Endothelial cell (in vitro differentiated cells): ENCODE data around the gene CSNK1G1. TPM values are rescaled to one million over a fixed set of nuclear protein-coding genes. Genes with fewer than 3 reads are reported as not detected.
"Not testable (repeated sequence)": the region's sequence is repeated elsewhere in the genome, so short reads cannot be mapped to it uniquely, and the experiment has no call there.

Source experiments
- DNase-seq: peaks from one replicate; pipeline ENCODE4 v3.0.0; 2021; ENCODE audit warnings: low spot score
- H3K27ac Mint-ChIP-seq: one replicate; pipeline ENCODE4 v1.8.0; 2021; ENCODE audit warnings: mixed read lengths, inconsistent platforms; ENCODE audit not compliant: unreplicated experiment
- H3K27me3 Mint-ChIP-seq: one replicate; pipeline ENCODE4 v1.8.0; 2021; ENCODE audit warnings: mild to moderate bottlenecking, moderate library complexity, mixed read lengths, inconsistent platforms; ENCODE audit not compliant: unreplicated experiment
- H3K36me3 Mint-ChIP-seq: one replicate; pipeline ENCODE4 v1.8.0; 2021; ENCODE audit warnings: mild to moderate bottlenecking, low read depth, mixed read lengths, inconsistent platforms; ENCODE audit not compliant: unreplicated experiment
- H3K4me1 Mint-ChIP-seq: one replicate; pipeline ENCODE4 v1.8.0; 2021; ENCODE audit warnings: mild to moderate bottlenecking, mixed read lengths, inconsistent platforms; ENCODE audit not compliant: unreplicated experiment
- H3K4me3 Mint-ChIP-seq: one replicate; pipeline ENCODE4 v1.8.0; 2021; ENCODE audit warnings: mild to moderate bottlenecking, mixed read lengths, inconsistent platforms; ENCODE audit not compliant: unreplicated experiment
- H3K9me3 Mint-ChIP-seq: one replicate; pipeline ENCODE4 v1.8.0; 2021; ENCODE audit warnings: mixed read lengths, inconsistent platforms; ENCODE audit not compliant: unreplicated experiment
- total RNA-seq: library from RNA; stranded (reverse); fragmentation: NEBNext Ultra II Directional; extraction: Animal tissue kit (Norgen Biotek cat#: 25700); gene quantifications from one replicate; pipeline ENCODE4 v1.2.1, GENCODE V29; 2021; ENCODE audit not compliant: unreplicated experiment
- TF ChIP-seq, protein P1 (sequence below): fragments of 200-600 bp; sonication (generic); IDR thresholded peaks from one replicate; pipeline ENCODE4 v1.5.0; 2021; ENCODE audit warnings: antibody characterized with exemption; ENCODE audit not compliant: unreplicated experiment

CSNK1G1 gene
- total RNA-seq, 1 donor from 2014 or later, result 22.9 TPM

DNA sequence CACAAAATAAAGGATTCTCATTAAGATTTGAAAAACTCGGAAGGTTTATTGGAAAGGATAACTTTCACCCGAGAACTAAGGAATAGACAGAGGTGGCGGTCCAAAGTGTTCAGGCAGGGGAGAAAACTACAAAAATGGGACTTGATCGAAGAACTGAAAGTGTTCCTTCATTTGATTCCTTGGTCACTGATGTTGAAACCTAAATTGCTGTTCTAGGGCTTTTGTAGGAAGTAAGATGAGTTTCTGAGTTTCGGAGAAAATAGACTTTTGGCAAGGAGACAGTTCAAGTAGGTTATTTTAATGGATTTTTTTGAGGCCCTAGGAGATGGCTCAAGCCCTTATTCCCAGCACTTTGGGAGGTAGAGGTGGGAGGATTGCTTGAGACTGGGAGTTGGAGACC lies 33.1 kb upstream of the CSNK1G1 start:
- H3K27me3 Mint-ChIP-seq, result no peaks in the 10 kb centered on the region

DNA sequence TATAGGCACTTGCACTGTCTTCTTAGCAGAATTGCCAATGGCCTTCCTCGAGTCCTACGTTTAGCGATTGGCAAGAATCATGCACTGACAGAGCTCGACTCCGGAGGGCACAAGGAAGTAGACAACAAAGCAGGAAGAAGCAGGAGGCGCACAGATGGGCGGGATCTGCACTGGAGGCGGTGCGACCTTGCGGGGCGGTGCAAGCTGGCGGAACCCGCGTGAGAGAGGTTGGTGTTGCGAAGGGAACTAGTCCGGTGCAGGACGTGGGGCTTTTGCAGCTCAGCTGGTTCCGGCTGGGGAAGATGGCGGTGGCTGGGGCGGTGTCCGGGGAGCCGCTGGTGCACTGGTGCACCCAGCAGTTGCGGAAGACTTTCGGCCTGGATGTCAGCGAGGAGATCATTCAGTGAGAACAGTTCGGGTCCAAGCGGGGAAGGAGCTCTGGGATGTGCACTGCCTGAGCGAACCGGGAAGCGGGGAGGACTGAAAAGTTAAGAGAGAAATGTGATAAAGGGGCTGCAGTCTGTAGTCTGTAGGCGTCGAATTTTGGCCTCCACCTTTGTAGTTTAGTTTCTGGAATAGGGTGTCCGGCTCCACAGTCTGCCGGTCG lies 31.7 kb upstream of the CSNK1G1 start, which contains the start of gene TRIP4:
TSS of gene TRIP4 (plus strand) at position 275 of the 607 bp plus-strand sequence. CDS start at position 303, 28 bp downstream.
- Mint-ChIP-seq H3K27ac (peak within 1 kb of the TSS; percentile 97), H3K4me1 (peaks cover 14% of the 10 kb centered on the region), H3K4me3 (peak within 1 kb of the TSS; percentile 99), H3K9me3 (no peaks in the 10 kb centered on the region), H3K36me3 (peaks cover 4% of the 10 kb centered on the region), H3K27me3 (no peaks in the 10 kb centered on the region)
- TF ChIP-seq, protein P1, sequence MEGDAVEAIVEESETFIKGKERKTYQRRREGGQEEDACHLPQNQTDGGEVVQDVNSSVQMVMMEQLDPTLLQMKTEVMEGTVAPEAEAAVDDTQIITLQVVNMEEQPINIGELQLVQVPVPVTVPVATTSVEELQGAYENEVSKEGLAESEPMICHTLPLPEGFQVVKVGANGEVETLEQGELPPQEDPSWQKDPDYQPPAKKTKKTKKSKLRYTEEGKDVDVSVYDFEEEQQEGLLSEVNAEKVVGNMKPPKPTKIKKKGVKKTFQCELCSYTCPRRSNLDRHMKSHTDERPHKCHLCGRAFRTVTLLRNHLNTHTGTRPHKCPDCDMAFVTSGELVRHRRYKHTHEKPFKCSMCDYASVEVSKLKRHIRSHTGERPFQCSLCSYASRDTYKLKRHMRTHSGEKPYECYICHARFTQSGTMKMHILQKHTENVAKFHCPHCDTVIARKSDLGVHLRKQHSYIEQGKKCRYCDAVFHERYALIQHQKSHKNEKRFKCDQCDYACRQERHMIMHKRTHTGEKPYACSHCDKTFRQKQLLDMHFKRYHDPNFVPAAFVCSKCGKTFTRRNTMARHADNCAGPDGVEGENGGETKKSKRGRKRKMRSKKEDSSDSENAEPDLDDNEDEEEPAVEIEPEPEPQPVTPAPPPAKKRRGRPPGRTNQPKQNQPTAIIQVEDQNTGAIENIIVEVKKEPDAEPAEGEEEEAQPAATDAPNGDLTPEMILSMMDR, result no peak
- peak; percentile 92 for DNase-seq

More for the DNA sequence above, 33.1 kb upstream of the CSNK1G1 start:
- Mint-ChIP-seq H3K4me3 (peak overlapping the region; percentile 99), H3K9me3 (no peaks in the 10 kb centered on the region), H3K36me3 (peaks cover 4% of the 10 kb centered on the region), H3K4me1 (peaks cover 14% of the 10 kb centered on the region), H3K27ac (peak overlapping the region; percentile 4)
- TF ChIP-seq, protein P1, result no peak
- DNase-seq, result no peak

GRCh38 chr15:64386291-64386690 lies 30.3 kb upstream of the CSNK1G1 start:
- Mint-ChIP-seq H3K27ac (no peak overlapping the region), H3K9me3 (no peaks in the 10 kb centered on the region), H3K4me3 (no peak overlapping the region), H3K27me3 (no peaks in the 10 kb centered on the region), H3K4me1 (peaks cover 19% of the 10 kb centered on the region), H3K36me3 (peaks cover 4% of the 10 kb centered on the region)
- TF ChIP-seq, protein P1, result no peak
- DNase-seq, result no peak

GRCh38 chr15:64383760-64384159 lies 27.8 kb upstream of the CSNK1G1 start:
- Mint-ChIP-seq H3K27ac (no peak overlapping the region), H3K27me3 (no peaks in the 10 kb centered on the region), H3K4me1 (peaks cover 14% of the 10 kb centered on the region), H3K4me3 (no peak overlapping the region), H3K9me3 (no peaks in the 10 kb centered on the region), H3K36me3 (peaks cover 4% of the 10 kb centered on the region)
- TF ChIP-seq, protein P1, result no peak
- no peak for DNase-seq

- peak; percentile 92 for DNase-seq
- TF ChIP-seq, protein P1, result no peak
- no peaks in the 10 kb centered on the region for H3K36me3 Mint-ChIP-seq
- H3K4me1 Mint-ChIP-seq, result peaks cover 6% of the 10 kb centered on the region
- H3K9me3 Mint-ChIP-seq, result no peaks in the 10 kb centered on the region
- H3K27ac Mint-ChIP-seq, result no peak within 1 kb of the TSS
- H3K4me3 Mint-ChIP-seq, result peak within 1 kb of the TSS; percentile 91
- no peaks in the 10 kb centered on the region for H3K27me3 Mint-ChIP-seq
These were observed 25.2 kb upstream of the CSNK1G1 start, which contains the start of gene PCLAF for GRCh38 chr15:64381000-64381751. Gene PCLAF (minus strand): TSS chr15:64381441. CDS start chr15:64381371, 70 bp downstream.

DNA sequence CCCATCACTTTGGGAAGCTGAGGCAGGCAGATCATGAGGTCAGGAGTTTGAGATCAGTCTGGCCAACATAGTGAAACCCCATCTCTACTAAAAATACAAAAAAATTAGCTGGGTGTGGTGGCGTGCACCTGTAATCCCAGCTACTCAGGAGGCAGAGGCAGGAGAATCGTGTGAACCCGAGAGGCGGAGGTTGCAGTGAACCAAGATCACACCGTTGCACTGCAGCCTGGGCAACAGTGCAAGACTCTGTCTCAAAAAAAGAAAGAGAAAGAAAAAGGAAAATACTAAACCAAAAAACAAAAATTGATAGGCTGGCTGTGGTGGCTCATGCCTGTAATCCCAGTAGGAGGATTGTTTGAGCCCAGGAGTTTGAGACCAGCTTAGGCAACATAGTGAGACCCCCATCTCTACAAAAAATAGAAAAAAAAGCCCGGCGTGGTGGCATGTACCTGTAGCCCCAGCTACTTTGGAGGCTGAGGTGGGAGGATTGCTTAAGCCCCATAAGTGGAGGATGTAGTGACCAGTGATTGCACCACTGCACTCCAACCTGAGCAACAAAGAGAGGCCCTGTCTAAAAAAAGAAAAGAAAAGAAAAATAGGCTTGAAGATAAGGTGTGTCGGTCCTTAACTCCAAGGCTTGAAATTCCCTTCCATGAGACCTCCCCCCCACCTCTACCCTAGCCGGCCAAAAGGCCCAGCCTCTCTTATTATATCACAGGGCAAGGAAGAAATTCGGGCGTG lies 24.3 kb upstream of the CSNK1G1 start:
- peak overlapping the region; percentile 91 for H3K4me3 Mint-ChIP-seq
- not testable (repeated sequence) for DNase-seq, H3K9me3 Mint-ChIP-seq, H3K36me3 Mint-ChIP-seq, H3K27me3 Mint-ChIP-seq, H3K4me1 Mint-ChIP-seq, H3K27ac Mint-ChIP-seq
